Tibial nerve (tissue), 4 donors: ENCODE results near the gene PPP1CB. TPM values are rescaled to one million over a fixed set of nuclear protein-coding genes. Genes with fewer than 3 reads are reported as not detected.
A peak's percentile ranks its signal among the peaks of the same experiment; 100 is the strongest.

Experiments used
- DNase-seq, 2 donors: peaks; one replicate each; pipeline ENCODE4 v3.0.0-alpha.2; 2019; ENCODE audit warnings: low spot score in 2 of 2
- H3K27ac ChIP-seq, 4 donors: fragments of 200-600 bp; sonication (generic) in 3 of 4; one replicate each; pipeline ENCODE4 v1.5.1; 2017 to 2019; ENCODE audit warnings: mild to moderate bottlenecking in 1 of 4
- H3K27me3 ChIP-seq, 2 donors: fragments of 200-600 bp; sonication (generic) in 1 of 2; one replicate each; pipeline versions ENCODE4 v1.5.1 to v1.6.0; 2017 to 2019
- H3K36me3 ChIP-seq, 3 donors: fragments of 200-600 bp; sonication (generic); one replicate each; pipeline ENCODE4 v1.5.1; 2018 to 2019
- H3K4me1 ChIP-seq, 4 donors: fragments of 200-600 bp; sonication (generic) in 3 of 4; one replicate each; pipeline ENCODE4 v1.5.1; 2017 to 2019
- H3K4me3 ChIP-seq, 4 donors: fragments of 200-600 bp; sonication (generic) in 3 of 4; one replicate each; pipeline ENCODE4 v1.5.1; 2017 to 2019; ENCODE audit warnings: mild to moderate bottlenecking in 1 of 4, moderate library complexity in 1 of 4
- H3K9me3 ChIP-seq, 4 donors: fragments of 200-600 bp; sonication (generic) in 3 of 4; one replicate each; pipeline ENCODE4 v1.5.1; 2017 to 2019
- CTCF ChIP-seq, 5 experiments: fragments of 200-600 bp in 3 of 5; fragments of 450-650 bp in 2 of 5; sonication (generic) in 3 of 5; IDR thresholded peaks; one replicate each; pipeline ENCODE4 v1.5.1; 2016 to 2019; ENCODE audit warnings: antibody characterized with exemption in 5 of 5, mild to moderate bottlenecking in 3 of 5, moderate library complexity in 2 of 5
- EP300 ChIP-seq, 2 donors: sonication (generic); formaldehyde crosslinking; IDR thresholded peaks; one replicate each; pipeline ENCODE4 v1.6.1; 2017; ENCODE audit warnings: antibody characterized with exemption in 2 of 2, mild to moderate bottlenecking in 1 of 2
- POLR2A ChIP-seq, 2 donors: fragments of 450-650 bp; IDR thresholded peaks; one replicate each; pipeline ENCODE4 v1.6.1; 2017; ENCODE audit warnings: antibody characterized with exemption in 2 of 2, mild to moderate bottlenecking in 2 of 2, moderate library complexity in 2 of 2
- WGBS, 2 donors: methylation state at CpG; one replicate each; pipeline ENCODE4 v1.1.5; 2018; 5-methylcytosine and 5-hydroxymethylcytosine counted together
- total RNA-seq, 4 donors: library from RNA; depleted of rRNA; stranded (reverse); fragments of >200 nt; gene quantifications; one replicate each; pipeline ENCODE4 v1.1.0, GENCODE V29; 2016

Gene PPP1CB
- total RNA-seq, 4 donors from 2014 or later = 105 to 335 (median 230) TPM

GRCh38 chr2:28726177-28726576 is 25.5 kb upstream of the PPP1CB start:
- no peak overlapping the region for H3K4me3 ChIP-seq
- no peaks in the 10 kb centered on the region for H3K27me3 ChIP-seq
- H3K4me1 ChIP-seq = no peaks in the 10 kb centered on the region
- no peaks in the 10 kb centered on the region for H3K9me3 ChIP-seq
- no peak overlapping the region for H3K27ac ChIP-seq
- TF ChIP-seq POLR2A (IDR thresholded peaks at IDR 0.05) (no peak), EP300 (IDR thresholded peaks at IDR 0.05) (no peak), CTCF (IDR thresholded peaks at IDR 0.05) (no peak)
- WGBS, 2 donors = 87 to 92% methylated on average over 4 of the region's 4 CpGs
- DNase-seq = no peak
- no peaks in the 10 kb centered on the region for H3K36me3 ChIP-seq

- TF ChIP-seq EP300 (IDR thresholded peaks at IDR 0.05) (no peak), CTCF (IDR thresholded peaks at IDR 0.05) (no peak), POLR2A (IDR thresholded peaks at IDR 0.05) (no peak)
Observed at GRCh38 chr2:28729698-28730097, 21.9 kb upstream of the PPP1CB start.

GRCh38 chr2:28730641-28731146 is 20.9 kb upstream of the PPP1CB start:
- Histone ChIP-seq H3K36me3 (no peaks in the 10 kb centered on the region), H3K9me3 (no peaks in the 10 kb centered on the region), H3K4me3 (no peak overlapping the region), H3K27me3 (no peaks in the 10 kb centered on the region), H3K27ac (no peak overlapping the region), H3K4me1 (no peaks in the 10 kb centered on the region)
- no peak for DNase-seq
- WGBS, 2 donors = 91% methylated on average over 5 of the region's 5 CpGs
- no peak for TF ChIP-seq POLR2A (IDR thresholded peaks at IDR 0.05)
- no peak for TF ChIP-seq EP300 (IDR thresholded peaks at IDR 0.05)
- TF ChIP-seq CTCF (IDR thresholded peaks at IDR 0.05) = no peak

More at GRCh38 chr2:28729698-28730097, 21.9 kb upstream of the PPP1CB start:
- no peak overlapping the region for H3K4me3 ChIP-seq
- no peaks in the 10 kb centered on the region for H3K4me1 ChIP-seq
- no peak overlapping the region for H3K27ac ChIP-seq
- no peak for DNase-seq
- H3K9me3 ChIP-seq = no peaks in the 10 kb centered on the region
- no peaks in the 10 kb centered on the region for H3K36me3 ChIP-seq
- no peaks in the 10 kb centered on the region for H3K27me3 ChIP-seq

- peaks cover 0 to 17% (median 3%) of the 10 kb centered on the region in 4 donors for H3K9me3 ChIP-seq
- H3K4me1 ChIP-seq = peaks cover 0 to 6% (median 0%) of the 10 kb centered on the region in 4 donors
- TF ChIP-seq EP300 (IDR thresholded peaks at IDR 0.05) (no peak), CTCF (IDR thresholded peaks at IDR 0.05) (no peak), POLR2A (IDR thresholded peaks at IDR 0.05) (no peak)
- no peaks in the 10 kb centered on the region for H3K27me3 ChIP-seq
- H3K4me3 ChIP-seq = peak overlapping the region in 1 of 4 donors; percentile 1
- no peaks in the 10 kb centered on the region for H3K36me3 ChIP-seq
- 78 to 82% methylated on average over 6 of the region's 6 CpGs for WGBS, 2 donors
- no peak overlapping the region for H3K27ac ChIP-seq
- no peak for DNase-seq
Observed at GRCh38 chr2:28735511-28735910, 16.1 kb upstream of the PPP1CB start.

GRCh38 chr2:28736034-28736433 is 15.6 kb upstream of the PPP1CB start:
- H3K9me3 ChIP-seq = peaks cover 0 to 17% (median 3%) of the 10 kb centered on the region in 4 donors
- WGBS, 2 donors = 40 to 55% methylated on average over 3 of the region's 3 CpGs
- H3K36me3 ChIP-seq = no peaks in the 10 kb centered on the region
- TF ChIP-seq EP300 (IDR thresholded peaks at IDR 0.05) = peak in 1 of 2 donors; percentile 40
- TF ChIP-seq POLR2A (IDR thresholded peaks at IDR 0.05) = no peak
- no peak for TF ChIP-seq CTCF (IDR thresholded peaks at IDR 0.05)
- peaks cover 0 to 6% (median 0%) of the 10 kb centered on the region in 4 donors for H3K4me1 ChIP-seq
- H3K4me3 ChIP-seq = peak overlapping the region in 1 of 4 donors; percentile 1
- H3K27me3 ChIP-seq = no peaks in the 10 kb centered on the region
- no peak for DNase-seq
- H3K27ac ChIP-seq = no peak overlapping the region
